HG03520 (cell line): ENCODE results near the gene CNN3.

Source experiments
- ATAC-seq: cut with Tn5 transposase; IDR thresholded peaks from one replicate; pipeline ENCODE4 v1.9.1; 2021; ENCODE audit warnings: mild to moderate bottlenecking, moderate library complexity; ENCODE audit not compliant: unreplicated experiment

Gene CNN3

DNA sequence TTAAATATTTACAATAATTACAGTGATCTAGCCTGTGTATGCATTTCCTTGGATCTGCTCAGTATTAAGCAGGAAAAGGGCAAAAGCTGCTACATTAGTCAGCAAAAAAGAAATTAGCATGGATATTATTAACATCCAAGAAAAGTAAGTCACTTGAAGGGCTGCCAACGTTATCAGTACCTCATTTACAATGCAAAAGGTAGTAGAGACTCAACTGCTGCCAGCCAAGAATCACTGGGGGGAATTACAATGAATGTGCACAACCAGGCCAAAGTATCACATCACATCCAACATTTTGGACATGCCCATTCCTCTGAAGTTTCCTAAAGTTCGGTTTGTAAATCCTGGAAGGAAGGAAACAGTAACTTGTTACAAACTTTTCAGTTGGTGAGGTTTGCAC is 1.9 kb downstream of the CNN3 start:
- ATAC-seq, result no peak

DNA sequence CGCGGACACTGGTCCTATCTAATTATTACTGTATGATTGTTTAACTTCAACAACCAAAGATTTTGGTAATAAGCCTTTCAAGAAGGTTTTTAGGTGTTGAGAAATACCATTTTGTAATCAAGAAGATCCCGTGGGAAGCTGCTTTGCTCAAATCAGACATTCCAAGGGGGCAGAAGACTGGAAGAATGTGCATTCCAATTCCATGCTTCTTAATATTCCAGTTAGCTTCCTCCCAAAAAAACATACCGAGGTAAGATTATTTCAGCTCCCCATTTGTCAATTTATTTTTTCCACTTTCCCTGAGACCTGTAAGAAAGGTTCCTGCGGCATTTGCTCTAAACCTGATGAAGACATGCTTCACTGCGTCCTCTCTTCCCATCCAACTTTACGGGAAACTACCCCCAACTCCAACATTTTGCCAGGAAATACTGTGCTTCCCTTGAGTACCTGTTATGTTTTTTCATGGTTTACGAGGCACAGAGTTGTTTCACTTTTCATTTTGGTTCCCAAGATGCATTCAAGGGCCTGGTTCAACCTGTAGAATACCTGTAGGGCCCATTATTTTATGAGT is 4.1 kb downstream of the CNN3 start:
- no peak for ATAC-seq

DNA sequence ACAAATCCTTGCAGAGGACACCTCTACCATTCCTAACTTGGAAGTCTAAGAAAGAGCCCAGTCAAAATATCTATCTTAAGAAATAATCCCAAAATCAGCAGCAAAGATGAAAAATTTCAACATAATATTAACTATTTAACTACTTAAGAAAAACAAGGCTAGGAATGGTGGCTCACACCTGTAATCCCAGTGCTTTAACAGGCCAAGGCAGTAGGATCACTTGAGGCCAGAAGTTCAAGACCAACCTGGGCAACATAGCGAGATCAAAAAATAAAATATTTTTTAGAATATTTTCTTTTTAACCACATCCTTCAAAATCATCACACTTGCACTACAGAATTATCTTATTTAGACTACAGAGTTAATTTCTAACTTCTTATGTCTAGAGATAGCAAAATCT is 4.9 kb downstream of the CNN3 start:
- ATAC-seq, result no peak

DNA sequence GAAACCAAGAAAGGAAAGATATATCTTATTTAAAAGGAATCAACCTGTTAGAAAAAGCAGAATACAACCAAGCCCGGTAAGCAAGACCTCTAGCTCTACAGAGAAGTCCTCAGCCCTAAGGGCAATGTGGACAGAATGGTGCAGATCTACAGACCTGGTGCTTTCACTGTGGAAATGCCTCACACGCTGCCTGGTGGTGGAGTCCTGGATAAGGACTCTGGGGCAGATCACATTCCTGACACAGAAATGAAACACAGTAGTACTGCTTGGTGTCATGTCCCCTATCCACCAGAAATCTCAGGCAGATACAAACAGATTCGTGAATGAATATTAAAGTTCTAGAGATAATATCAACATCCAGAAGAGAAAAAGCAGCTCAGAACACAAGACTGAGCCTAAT is 6.8 kb downstream of the CNN3 start:
- no peak for ATAC-seq

DNA sequence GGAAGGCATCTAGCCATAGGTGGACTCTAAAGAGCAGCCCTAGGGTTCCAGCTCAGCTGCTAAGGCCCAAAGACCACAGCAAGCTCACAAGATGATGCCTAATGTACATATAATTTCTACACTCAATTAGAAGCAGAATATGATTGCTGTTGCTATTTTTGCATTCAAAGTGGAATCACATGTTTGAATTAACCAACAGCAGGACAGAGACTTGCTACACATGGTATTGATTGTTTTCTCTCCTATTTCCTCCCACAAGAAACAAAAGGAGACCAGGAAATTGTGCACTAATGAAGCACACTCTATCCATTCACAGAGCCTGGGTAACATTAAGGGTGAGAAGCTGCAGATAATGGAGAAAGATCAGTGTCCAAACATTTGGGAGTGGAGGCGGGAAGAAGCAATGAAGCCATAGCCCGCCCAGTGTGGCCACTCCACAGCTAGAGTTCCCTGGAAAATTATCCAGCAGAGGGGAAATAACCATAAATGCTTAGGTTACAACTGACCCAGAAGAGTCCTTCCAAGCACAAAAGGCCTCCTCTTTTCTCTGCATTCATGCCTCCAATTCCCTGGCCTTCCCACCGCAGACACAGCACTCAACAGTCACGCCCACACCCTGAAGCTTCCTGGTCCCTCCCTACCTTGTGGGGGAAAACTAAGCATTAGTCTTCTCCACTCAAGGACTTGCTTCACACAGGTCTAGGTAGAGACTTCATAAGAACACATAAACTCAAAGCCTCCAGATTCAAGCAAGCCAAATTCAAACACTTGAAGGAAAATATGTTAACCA is 7.5 kb downstream of the CNN3 start:
- no peak for ATAC-seq

DNA sequence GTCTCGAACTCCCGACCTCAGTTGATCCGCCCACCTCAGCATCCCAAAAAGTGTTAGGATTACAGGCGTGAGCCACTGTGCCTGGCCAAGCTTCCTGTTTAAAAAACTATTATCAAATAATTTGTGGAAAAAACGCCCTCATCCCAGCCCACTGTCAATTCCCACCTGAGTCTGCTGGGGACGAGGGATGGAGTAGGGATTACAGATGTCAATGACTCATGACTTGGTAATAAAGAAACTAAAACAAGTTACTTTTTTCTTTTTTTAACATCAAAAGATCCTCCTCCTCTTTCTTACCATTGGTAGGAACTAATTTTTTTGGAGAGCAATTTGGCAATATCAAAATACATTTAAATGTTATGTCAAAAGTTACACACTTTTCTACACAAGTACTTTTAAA is 9.7 kb downstream of the CNN3 start:
- ATAC-seq, result no peak

DNA sequence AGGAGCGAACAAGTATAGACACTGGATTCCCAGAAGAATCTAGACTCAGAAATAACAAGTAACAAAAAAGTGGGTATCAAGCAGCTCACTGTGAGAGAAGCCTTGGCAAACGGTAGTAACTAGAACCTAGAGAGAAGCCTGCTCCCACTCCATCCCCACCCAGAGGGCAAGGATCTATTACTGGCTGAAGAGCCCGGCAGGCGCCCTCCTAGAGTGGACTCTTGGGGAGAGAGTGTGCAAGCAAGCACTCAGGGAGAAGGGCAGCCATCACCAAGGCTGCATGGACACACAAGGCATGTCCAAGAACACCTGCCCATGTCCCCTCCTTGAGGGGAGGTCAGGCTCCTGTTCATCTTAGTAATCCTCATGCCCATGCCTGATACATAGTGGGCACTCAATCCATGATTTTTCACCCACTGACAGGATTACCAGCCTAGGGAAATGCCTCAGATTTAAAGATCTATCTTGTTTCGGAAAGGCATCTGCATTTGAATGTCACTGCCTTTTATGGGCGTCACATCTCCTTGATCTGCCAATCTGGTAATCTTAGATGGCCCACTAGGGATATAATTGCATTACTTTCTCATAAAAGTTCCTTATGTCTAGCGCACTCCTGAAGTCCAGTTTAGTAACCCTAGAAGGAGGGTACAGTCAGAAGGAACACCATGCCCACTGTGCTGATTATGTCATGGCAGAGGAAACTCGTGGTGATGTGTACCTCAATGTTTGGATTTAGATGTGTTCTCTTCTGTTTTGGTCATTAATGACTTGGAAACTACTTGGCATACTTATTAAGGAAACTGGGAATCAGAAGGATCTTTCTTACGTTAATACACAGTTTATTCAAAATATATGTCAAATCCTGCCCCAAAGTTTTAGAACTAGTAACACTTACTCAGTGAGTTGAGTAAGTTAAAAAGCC is 14.4 kb downstream of the CNN3 start:
- no peak for ATAC-seq

DNA sequence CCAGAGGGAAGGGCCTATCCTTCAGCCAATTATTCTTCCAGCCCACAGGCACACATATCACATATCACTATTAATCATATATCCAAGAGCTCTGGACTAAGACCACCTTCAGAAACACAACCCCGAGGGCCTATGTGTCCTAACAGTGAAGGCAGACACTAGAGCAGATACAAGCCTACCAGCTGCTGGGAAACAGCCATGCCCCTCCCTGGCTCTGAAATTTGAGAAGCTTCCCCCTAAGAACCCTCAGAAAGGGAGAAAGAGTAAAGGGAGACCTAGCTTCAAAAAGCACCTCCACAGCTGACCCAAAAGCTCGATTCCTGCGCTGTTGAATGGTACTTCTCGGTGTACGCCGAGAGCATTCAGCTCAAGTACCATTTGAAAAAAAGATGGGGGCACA is 17.4 kb downstream of the CNN3 start:
- no peak for ATAC-seq

DNA sequence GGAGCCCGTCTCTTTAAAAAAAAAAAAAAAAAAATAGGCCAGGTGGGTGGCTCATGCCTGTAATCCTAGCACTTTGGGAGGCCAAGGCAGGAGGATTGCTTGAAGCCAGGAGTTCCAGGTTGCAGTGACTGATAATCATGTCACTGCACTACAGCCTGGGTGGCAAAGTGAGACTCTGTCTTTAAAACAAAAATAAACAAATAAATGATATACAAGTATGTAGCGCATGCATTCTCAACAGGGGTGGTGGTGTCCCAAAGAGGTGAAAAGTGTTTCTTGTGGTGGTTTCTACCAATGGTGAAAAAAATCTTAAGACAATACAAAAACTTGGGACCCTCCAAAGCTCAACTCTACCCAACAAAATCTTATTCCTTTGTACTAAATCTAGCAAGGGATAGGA is 17.9 kb downstream of the CNN3 start:
- no peak for ATAC-seq

DNA sequence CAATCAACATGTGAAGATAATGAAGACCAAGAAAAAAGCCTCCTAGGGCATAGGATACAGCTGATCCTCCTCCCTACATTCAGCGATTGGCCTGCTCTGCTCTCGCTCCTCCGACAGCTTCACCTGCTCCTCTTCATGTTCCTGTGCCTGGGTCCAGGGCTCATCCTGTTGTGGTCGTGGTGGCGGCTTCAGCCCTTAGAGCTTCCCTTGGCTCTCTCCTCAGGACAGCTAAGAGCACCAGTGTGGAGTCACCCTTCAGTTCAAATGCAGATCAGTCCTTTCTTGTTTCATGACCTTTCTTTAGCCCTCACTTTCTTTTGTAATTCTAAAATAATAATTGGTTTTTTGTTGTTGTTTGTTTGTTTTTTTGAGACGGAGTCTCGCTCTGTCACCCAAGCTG is 18.7 kb downstream of the CNN3 start:
- ATAC-seq, result no peak

DNA sequence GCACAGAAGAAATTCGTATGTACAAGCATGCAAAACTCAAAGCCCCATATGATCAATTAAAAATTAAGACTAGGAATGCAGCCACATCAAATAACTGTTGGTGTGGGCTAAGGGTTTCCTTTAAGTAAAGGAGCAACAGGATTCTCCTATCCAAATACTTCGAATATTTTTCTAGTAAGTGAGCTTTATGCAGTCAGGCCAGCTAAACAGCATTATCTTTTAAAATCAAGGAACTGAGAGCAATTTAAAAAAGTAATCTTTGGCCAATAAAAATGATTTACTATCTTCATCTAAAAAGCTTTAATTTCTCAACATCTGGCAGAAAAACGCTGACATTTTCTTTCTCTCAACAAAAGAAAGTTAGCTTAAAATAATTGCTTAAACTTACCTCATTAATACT is 19.8 kb downstream of the CNN3 start:
- no peak for ATAC-seq

DNA sequence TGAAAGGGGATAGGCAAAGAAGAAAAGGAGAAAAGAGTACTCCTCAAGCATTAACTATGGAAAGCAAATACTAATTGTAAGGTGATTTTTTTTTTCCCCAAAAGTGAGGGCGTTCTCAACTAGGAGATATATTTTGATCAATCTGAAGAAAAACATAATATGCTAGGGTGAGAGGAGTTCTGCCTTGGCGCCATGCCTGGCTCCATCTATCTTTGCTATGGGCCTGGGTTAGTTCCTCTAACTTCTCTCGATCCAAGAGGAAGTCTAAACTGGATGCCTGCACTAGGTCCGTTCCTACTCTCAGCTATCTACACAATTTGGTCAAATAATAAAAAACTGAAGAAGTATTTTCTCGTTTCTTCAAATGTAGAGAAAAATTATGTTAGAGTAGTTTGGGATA is 20.5 kb downstream of the CNN3 start:
- no peak for ATAC-seq

DNA sequence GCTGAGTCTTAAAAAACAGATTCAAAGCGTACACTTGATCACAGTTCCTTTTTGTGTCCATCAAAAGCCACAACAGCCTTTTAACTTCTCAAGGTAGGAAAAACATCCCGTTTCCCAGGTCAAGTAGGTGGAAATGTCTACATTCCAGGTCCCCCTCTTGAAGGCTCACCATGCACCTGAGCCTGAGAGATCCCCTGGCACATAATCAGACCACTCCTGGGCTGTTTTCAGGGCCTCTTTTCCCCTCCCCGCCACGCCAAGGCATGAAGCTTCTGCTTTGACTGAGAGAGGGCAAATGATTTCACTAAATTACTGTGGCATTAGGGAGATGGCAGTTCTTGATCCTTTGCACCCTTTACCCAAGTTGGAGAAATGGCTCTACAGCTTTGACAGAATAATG is 21.7 kb downstream of the CNN3 start:
- no peak for ATAC-seq

DNA sequence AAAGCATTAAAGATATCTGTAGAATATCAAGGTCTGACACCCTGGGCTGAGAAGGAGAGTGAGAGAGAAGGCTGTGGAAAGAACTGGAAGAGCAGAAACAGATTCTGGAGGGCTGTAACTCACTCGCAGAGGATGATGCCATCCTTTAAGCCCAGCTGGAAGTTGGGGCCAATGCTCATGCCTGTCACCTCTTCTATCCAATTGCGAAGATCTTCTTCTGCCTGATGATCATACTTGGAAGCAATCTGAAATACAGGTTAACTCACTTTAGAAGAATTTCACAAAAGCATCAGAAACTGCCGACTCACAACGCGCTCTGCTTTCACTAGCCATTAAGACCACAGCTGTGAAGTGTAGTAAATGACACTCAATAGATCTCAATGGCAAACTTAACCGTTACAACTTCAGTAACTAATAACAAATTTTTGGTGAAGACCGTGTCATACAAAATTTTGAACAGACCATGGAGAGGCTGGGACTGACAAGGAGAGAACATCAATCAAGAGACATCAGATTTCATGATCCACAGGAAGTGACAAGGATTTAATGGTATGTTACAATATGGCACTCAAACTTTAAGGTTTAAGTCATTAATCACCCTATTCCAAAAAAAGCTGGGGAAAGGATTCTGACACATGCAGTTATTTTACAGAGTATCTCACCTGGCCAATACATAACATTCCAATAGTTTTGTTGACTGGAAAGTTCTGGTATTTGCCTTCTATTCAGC is 23.5 kb downstream of the CNN3 start:
- ATAC-seq, result no peak

DNA sequence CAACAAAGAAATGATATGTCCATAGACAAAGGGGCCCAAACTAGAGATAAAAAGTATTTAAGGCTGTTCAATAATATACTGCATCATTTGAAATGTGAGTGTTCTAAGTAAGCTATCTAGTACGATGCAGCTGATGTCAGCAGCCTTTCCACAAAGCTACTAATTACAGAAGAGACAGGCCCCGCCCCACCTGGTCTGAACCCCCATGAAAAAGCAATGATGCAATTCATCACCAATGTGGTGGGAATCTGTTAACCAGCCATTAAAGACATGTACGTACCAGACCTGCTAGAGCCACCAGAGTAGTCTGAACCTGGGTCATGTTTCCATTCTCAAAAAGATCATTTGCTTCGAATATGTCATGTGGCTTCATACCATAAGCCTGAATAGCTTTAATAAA is 25.1 kb downstream of the CNN3 start:
- no peak for ATAC-seq

DNA sequence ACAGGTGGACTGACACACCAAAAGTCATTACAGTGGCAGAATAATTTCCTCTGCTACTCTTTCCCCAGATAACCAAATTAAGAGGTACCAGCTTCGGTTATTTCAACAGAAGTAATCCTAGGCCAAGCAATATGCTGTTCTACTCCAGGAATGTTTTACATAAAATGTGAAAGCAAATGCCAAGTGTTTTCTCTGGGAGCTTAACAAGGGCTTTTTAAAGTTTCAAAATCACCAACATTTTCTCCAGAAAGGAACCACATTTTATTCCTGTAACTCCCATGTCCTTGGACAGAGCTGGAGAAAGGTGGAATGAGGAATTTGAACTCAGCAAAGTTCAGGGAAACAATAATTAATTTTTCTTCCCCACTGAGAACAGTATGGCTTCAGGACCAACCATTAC is 27.2 kb downstream of the CNN3 start:
- no peak for ATAC-seq

DNA sequence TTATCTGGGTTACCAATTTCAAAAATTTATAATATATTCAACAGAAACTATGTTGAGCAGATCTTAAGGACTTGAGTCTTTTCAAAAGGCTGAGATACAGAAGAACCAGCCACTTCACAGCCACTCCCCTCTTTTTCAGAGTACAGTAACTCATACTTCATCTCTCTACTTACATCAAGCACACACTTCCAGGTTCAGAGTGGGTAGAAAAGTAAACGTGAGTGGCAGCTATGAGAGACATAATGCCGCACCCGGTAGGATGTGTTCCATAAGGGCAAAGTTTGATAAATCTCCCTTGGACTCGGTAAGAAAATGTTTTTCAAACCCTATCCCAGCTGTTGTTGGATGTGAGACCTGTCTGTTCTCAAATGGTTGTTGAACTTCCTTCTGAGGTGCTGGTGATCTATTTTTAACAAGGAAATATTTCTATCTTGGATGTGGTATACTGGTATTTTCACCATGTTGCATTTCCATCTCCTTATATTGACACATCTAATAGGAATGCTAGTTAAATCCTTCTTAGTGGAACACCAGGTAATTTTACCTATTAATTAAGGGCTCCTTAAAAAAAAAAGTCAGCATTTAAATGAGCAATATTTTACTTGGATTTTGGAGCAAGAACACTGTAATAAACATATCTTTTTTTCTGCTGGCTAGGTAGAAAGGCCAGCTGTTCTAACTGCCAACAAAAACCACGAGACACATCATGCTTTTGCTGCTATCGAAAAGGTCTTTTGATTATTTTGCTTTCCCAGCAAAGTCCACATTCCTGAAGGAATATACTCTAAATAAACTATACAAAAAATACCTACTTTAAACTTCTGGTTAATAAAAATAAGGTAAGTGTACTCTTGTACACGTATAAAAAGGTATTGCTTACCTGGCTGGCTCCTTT is 28.2 kb downstream of the CNN3 start:
- ATAC-seq, result no peak

DNA sequence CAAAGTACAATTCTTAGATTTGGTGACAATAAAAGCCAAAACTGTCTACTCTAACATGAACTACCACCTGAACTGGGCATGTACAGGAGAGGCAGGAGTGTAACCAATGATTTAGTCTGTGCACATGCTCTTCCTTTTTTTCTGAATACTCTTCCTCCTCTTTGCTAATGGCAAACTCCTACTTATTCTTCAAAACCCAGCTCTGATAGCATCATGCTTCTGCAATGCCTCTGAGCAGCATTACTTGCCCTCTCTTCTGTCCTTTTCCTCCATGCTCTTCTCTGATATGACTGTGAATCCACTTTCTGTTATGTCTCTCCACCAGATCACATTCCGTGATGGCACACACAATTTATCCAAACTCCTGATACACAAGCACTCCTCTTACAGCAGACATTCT is 31.4 kb downstream of the CNN3 start:
- no peak for ATAC-seq

DNA sequence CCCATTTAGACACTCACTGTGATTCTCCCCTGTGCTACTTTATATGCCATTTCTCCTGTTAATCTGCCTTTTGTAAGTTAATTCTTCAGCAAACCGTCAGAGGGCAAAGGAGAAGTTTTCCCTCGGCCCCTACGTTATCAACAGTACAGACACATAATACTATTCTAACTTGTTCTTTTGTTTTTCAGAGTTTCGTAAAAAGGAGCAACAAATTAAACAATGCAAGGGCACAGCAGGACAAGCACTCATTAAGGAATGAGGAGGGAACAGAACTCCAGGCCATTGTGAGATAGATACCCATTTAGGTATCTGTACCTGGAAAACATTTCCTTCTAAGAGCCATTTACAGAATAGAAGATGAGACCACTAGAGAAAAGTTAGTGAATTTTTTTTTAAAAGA is 32.3 kb downstream of the CNN3 start:
- no peak for ATAC-seq

DNA sequence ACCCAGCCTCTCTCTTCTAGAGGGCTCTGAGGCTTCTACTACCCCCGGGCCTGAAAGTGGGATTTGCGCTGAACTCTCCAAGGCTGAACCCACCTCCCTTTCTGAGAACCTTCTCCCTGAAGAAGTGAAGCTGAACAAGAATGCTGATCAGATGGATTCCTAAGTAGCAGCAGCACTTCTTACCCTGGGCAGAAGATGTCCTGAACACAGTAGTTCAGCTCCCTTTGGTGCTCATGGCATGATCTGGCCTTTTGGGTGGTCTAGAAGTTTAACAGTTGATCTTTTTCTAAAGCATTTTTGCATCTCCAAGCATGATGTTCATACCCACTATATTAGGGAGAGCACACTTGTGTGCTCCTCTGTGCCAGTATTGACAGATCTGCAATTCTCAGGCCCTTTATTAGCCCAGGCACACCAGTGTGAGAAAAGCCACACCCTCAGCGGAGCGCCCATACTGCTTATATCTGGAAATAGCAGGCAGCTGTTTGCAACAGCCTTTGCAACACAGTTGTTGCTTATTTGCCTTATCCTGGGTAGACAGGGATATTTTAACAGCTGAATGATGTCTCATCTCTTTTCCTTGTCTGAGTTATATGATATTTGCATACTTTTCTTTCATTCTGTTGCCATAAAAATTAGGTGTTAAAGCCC is 34.2 kb downstream of the CNN3 start:
- ATAC-seq, result no peak
